Measurements from ENCODE around the gene SPNS2.

Gene SPNS2

DNA sequence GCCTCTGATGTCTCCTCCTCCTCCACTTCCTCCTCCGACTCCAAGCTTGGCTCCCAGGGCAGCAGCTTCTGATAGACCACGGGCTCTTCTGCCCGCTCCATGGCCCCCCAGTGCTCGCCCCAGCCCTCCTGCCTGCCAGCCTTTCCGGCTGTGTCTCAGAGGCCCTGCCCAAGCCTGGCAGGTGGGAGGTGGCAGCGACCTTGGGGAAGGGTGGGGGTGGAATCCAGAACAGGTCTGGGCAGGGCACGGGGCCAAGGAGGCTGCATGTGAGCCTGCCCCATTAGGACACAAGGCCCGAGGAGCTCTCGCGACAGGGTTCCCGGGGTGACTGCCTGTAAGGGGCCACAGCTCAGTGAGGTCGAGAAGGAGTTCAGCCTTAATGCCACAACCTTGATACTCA is 61.7 kb downstream of the SPNS2 start, which contains the start of gene GGT6:
Gene GGT6, minus strand, starts transcription at position 157 of the 400 bp plus-strand sequence. Its CDS starts 56 bp downstream, at position 101.
- Histone ChIP-seq H3K23ac (ENCODE audit: low read length) (no peak within 1 kb of the TSS), H4K12ac (ENCODE audit: low read depth, low read length) (no peak within 1 kb of the TSS), H3K27ac (ENCODE audit: low read depth, low read length) (no peak within 1 kb of the TSS), H3K4me2 (ENCODE audit: low read length) (no peak within 1 kb of the TSS), H3K79me2 (ENCODE audit: control insufficient read depth, insufficient read depth, low read length, poor library complexity) (peaks cover 1% of the 10 kb centered on the region), H3K27me3 (ENCODE audit: insufficient read depth, low read length) (no peaks in the 10 kb centered on the region), H3K4me1 (ENCODE audit: control insufficient read depth in 1 of 2, insufficient read depth in 2 of 2, low read length in 2 of 2) (peaks cover 12 to 18% of the 10 kb centered on the region in 2 experiments), H3K4ac (ENCODE audit: low read depth, low read length) (no peak within 1 kb of the TSS), H3K14ac (ENCODE audit: low read length) (no peak within 1 kb of the TSS), H3K36me3 (ENCODE audit: control insufficient read depth in 1 of 2, insufficient read depth in 2 of 2, low read length in 2 of 2) (no peaks in the 10 kb centered on the region), H3K9me3 (ENCODE audit: insufficient read depth, low read depth, low read length) (no peaks in the 10 kb centered on the region), H2BK12ac (ENCODE audit: low read length) (no peak within 1 kb of the TSS), H4K8ac (ENCODE audit: low read depth, low read length) (no peak within 1 kb of the TSS), H2AK5ac (ENCODE audit: low read length) (no peak within 1 kb of the TSS), H3K9ac (ENCODE audit: low read length) (no peak within 1 kb of the TSS), H3K4me3 (ENCODE audit: low read depth, low read length) (no peak within 1 kb of the TSS), H2BK120ac (ENCODE audit: insufficient read depth, low read length, poor library complexity) (no peak within 1 kb of the TSS), H3K18ac (ENCODE audit: low read length) (no peak within 1 kb of the TSS), H2AFZ (ENCODE audit: insufficient read depth, low read length, poor library complexity) (no peak within 1 kb of the TSS), H2BK5ac (ENCODE audit: low read depth, low read length, poor library complexity) (no peak within 1 kb of the TSS), H4K91ac (ENCODE audit: low read depth, low read length) (no peak within 1 kb of the TSS), H3K79me1 (ENCODE audit: low read length) (peaks cover 2% of the 10 kb centered on the region)
- DNase-seq = no peak
- WGBS (ENCODE audit: extremely low coverage, insufficient coverage, insufficient read length) = no CpG with 5 or more reads among the region's 12 CpGs

DNA sequence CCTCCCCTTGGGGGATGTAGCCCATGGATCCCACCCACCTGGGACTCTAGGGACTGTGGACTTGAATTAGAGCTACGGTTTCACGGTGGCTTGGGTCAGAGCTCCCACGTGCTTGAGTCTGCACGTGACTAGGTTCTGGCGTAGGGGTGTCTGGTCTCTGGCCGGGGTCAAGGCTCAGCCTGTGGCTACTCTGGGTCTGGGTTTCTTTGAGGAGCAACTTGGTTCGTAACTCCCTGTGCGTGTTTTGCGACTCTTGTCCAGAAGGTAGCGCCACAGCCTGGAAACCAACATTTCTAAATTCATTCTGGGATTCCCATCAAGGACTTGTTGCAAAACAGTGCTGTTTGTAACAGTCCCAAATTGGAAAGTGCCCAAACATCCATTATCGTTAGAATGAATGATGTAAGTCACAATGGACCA is 62.2 kb downstream of the SPNS2 start:
- Histone ChIP-seq H2AFZ (ENCODE audit: insufficient read depth, low read length, poor library complexity) (no peak overlapping the region), H3K4me2 (ENCODE audit: low read length) (no peak overlapping the region), H2BK120ac (ENCODE audit: insufficient read depth, low read length, poor library complexity) (no peak overlapping the region), H3K4me1 (ENCODE audit: control insufficient read depth in 1 of 2, insufficient read depth in 2 of 2, low read length in 2 of 2) (peaks cover 11 to 16% of the 10 kb centered on the region in 2 experiments), H4K8ac (ENCODE audit: low read depth, low read length) (no peak overlapping the region), H2BK5ac (ENCODE audit: low read depth, low read length, poor library complexity) (no peak overlapping the region), H2AK5ac (ENCODE audit: low read length) (no peak overlapping the region), H3K4me3 (ENCODE audit: low read depth, low read length) (no peak overlapping the region), H4K91ac (ENCODE audit: low read depth, low read length) (no peak overlapping the region), H3K27me3 (ENCODE audit: insufficient read depth, low read length) (no peaks in the 10 kb centered on the region), H3K4ac (ENCODE audit: low read depth, low read length) (no peak overlapping the region), H3K79me2 (ENCODE audit: control insufficient read depth, insufficient read depth, low read length, poor library complexity) (no peaks in the 10 kb centered on the region), H3K14ac (ENCODE audit: low read length) (no peak overlapping the region), H3K9me3 (ENCODE audit: insufficient read depth, low read depth, low read length) (no peaks in the 10 kb centered on the region), H3K27ac (ENCODE audit: low read depth, low read length) (no peak overlapping the region), H3K36me3 (ENCODE audit: control insufficient read depth in 1 of 2, insufficient read depth in 2 of 2, low read length in 2 of 2) (no peaks in the 10 kb centered on the region), H4K12ac (ENCODE audit: low read depth, low read length) (no peak overlapping the region), H3K79me1 (ENCODE audit: low read length) (no peaks in the 10 kb centered on the region), H3K18ac (ENCODE audit: low read length) (no peak overlapping the region), H2BK12ac (ENCODE audit: low read length) (no peak overlapping the region), H3K23ac (ENCODE audit: low read length) (no peak overlapping the region), H3K9ac (ENCODE audit: low read length) (no peak overlapping the region)
- DNase-seq = peak in 1 of 2 donors; percentile 9
- WGBS (ENCODE audit: extremely low coverage, insufficient coverage, insufficient read length) = no CpG with 5 or more reads among the region's 11 CpGs

DNA sequence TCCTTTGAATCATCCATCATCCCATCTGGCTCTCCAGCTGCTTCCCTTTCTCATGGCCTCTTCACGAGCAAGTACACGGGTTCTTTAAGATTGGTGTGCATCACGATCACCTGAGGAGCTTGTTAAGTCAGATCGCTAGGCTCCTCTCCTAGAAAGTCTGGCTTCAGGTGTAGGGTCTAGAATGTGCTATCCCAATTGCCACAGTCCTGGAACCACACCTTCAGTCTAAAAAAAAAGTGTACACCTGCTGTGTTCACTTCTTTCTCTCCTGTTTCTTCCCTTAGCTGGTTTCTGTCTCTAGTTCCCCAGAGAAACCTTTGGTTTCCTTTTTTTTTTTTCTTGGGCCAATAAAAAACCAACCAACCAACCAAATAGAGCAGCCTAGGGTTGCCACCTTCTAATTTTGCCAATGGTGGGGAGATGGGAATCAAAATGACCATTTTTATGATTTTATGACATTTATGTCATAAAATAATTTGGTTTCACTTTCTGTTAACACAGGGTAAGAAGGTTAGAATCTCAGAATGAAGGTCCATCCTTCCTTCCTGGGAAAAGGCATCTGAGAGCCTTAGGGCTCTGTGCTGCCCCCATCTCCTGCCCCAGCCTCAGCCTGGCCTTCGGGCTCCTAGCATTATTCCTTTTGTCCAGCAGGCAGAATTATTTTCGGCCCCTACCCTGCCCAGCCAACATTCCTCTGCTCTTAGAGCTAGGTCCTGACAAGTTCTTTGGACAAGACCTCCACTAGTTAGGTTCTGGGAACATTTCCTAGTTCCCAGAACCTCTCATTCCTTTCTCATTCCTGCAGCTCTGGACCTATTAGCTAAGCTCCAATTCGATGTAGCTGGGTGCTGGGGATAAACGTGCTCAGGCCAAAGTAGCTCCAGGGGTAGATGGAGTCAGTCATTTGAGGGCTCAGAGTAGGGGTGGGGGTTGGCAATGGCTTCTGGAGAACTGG is 63.6 kb downstream of the SPNS2 start:
- Histone ChIP-seq H3K4me2 (ENCODE audit: low read length) (no peak overlapping the region), H4K8ac (ENCODE audit: low read depth, low read length) (no peak overlapping the region), H4K91ac (ENCODE audit: low read depth, low read length) (no peak overlapping the region), H3K9ac (ENCODE audit: low read length) (no peak overlapping the region), H3K36me3 (ENCODE audit: control insufficient read depth in 1 of 2, insufficient read depth in 2 of 2, low read length in 2 of 2) (no peaks in the 10 kb centered on the region), H2BK12ac (ENCODE audit: low read length) (no peak overlapping the region), H3K79me1 (ENCODE audit: low read length) (no peaks in the 10 kb centered on the region), H2BK120ac (ENCODE audit: insufficient read depth, low read length, poor library complexity) (no peak overlapping the region), H3K27ac (ENCODE audit: low read depth, low read length) (no peak overlapping the region), H3K14ac (ENCODE audit: low read length) (no peak overlapping the region), H3K79me2 (ENCODE audit: control insufficient read depth, insufficient read depth, low read length, poor library complexity) (no peaks in the 10 kb centered on the region), H2BK5ac (ENCODE audit: low read depth, low read length, poor library complexity) (no peak overlapping the region), H2AK5ac (ENCODE audit: low read length) (no peak overlapping the region), H3K4me1 (ENCODE audit: control insufficient read depth in 1 of 2, insufficient read depth in 2 of 2, low read length in 2 of 2) (peaks cover 0 to 5% of the 10 kb centered on the region in 2 experiments), H2AFZ (ENCODE audit: insufficient read depth, low read length, poor library complexity) (no peak overlapping the region), H3K4ac (ENCODE audit: low read depth, low read length) (no peak overlapping the region), H3K27me3 (ENCODE audit: insufficient read depth, low read length) (no peaks in the 10 kb centered on the region), H4K12ac (ENCODE audit: low read depth, low read length) (no peak overlapping the region), H3K4me3 (ENCODE audit: low read depth, low read length) (no peak overlapping the region), H3K9me3 (ENCODE audit: insufficient read depth, low read depth, low read length) (no peaks in the 10 kb centered on the region), H3K23ac (ENCODE audit: low read length) (no peak overlapping the region), H3K18ac (ENCODE audit: low read length) (no peak overlapping the region)
- no CpG with 5 or more reads among the region's 8 CpGs for WGBS (ENCODE audit: extremely low coverage, insufficient coverage, insufficient read length)
- DNase-seq = peak in 1 of 2 donors; percentile 7

DNA sequence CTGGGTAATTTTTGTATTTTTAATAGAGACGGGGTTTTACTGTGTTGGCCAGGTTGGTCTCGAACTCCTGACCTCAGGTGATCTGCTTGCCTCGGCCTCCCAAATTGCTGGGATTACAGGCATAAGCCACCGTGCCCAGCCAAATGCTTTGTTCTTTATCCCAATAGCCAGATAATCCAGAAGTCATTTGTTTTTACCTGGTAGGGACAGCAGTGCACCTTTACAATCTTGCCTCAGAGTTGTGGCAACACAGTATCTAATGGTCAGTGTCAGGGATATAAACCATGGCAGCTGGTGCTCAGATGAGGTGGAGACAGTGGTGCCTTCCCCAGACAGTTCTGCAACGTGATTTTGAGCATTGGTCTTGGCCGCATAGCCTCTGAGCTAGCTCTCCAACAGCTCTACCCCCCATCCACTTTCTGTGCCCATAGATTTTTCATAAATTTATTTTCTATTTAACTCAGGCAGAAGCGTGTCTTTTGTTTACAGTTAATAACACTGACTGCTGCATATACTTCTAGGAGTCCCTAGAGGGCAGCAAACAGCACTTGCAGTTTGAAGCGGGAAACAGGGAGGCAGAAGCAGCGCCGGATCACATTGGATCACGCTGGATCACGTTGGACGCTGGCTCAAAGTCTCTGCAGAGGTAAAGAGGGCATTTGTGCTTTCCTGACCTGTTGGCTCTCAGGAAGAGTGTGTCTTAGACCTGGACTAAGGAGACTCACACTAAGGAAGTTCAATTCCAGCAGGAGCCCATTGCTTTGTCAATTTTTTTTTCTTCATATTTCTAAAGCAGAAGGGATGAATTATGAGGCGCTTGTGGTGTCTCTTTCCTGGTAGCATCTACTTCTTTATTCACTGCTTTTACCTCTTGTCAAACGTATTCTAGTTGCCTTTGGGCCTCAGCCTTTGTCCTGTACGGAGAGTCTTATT is 66.8 kb downstream of the SPNS2 start:
- no peak overlapping the region for H2AFZ ChIP-seq (ENCODE audit: insufficient read depth, low read length, poor library complexity)
- H3K9me3 ChIP-seq (ENCODE audit: insufficient read depth, low read depth, low read length) = no peaks in the 10 kb centered on the region
- H4K12ac ChIP-seq (ENCODE audit: low read depth, low read length) = no peak overlapping the region
- H3K4me3 ChIP-seq (ENCODE audit: low read depth, low read length) = no peak overlapping the region
- H3K9ac ChIP-seq (ENCODE audit: low read length) = no peak overlapping the region
- H2BK12ac ChIP-seq (ENCODE audit: low read length) = no peak overlapping the region
- H3K18ac ChIP-seq (ENCODE audit: low read length) = no peak overlapping the region
- H3K4me2 ChIP-seq (ENCODE audit: low read length) = no peak overlapping the region
- no peak overlapping the region for H3K23ac ChIP-seq (ENCODE audit: low read length)
- no peak overlapping the region for H4K91ac ChIP-seq (ENCODE audit: low read depth, low read length)
- H3K4me1 ChIP-seq (ENCODE audit: control insufficient read depth in 1 of 2, insufficient read depth in 2 of 2, low read length in 2 of 2) = no peaks in the 10 kb centered on the region
- no CpG with 5 or more reads among the region's 16 CpGs for WGBS (ENCODE audit: extremely low coverage, insufficient coverage, insufficient read length)
- H4K8ac ChIP-seq (ENCODE audit: low read depth, low read length) = no peak overlapping the region
- H3K79me1 ChIP-seq (ENCODE audit: low read length) = no peaks in the 10 kb centered on the region
- no peaks in the 10 kb centered on the region for H3K27me3 ChIP-seq (ENCODE audit: insufficient read depth, low read length)
- no peak overlapping the region for H2AK5ac ChIP-seq (ENCODE audit: low read length)
- no peak overlapping the region for H2BK5ac ChIP-seq (ENCODE audit: low read depth, low read length, poor library complexity)
- H3K4ac ChIP-seq (ENCODE audit: low read depth, low read length) = no peak overlapping the region
- no peaks in the 10 kb centered on the region for H3K79me2 ChIP-seq (ENCODE audit: control insufficient read depth, insufficient read depth, low read length, poor library complexity)
- H2BK120ac ChIP-seq (ENCODE audit: insufficient read depth, low read length, poor library complexity) = no peak overlapping the region
- H3K27ac ChIP-seq (ENCODE audit: low read depth, low read length) = no peak overlapping the region
- no peak overlapping the region for H3K14ac ChIP-seq (ENCODE audit: low read length)
- no peaks in the 10 kb centered on the region for H3K36me3 ChIP-seq (ENCODE audit: control insufficient read depth in 1 of 2, insufficient read depth in 2 of 2, low read length in 2 of 2)
- peak; percentile 29 to 86 for DNase-seq

Data from trophoblast cell (in vitro differentiated cells and primary cell).